Ishikawa (cell line): ENCODE data around the gene EIF3J.

Experiments
- CEBPB ChIP-seq: IDR thresholded peaks from 2 replicates; pipeline ENCODE4 v1.6.1; 2012
- EP300 ChIP-seq: IDR thresholded peaks from 2 replicates; pipeline ENCODE4 v1.6.1; 2012; ENCODE audit warnings: borderline replicate concordance
- NFIC ChIP-seq: IDR thresholded peaks from 2 replicates; pipeline ENCODE4 v1.6.1; 2012
- RAD21 ChIP-seq: IDR thresholded peaks from 2 replicates; pipeline ENCODE4 v1.6.1; 2012; ENCODE audit warnings: low read depth
- YY1 ChIP-seq: IDR thresholded peaks from 2 replicates; pipeline ENCODE4 v1.6.1; 2012; ENCODE audit warnings: low read depth
- TF ChIP-seq, protein P1 (sequence below): IDR thresholded peaks from 2 replicates; pipeline ENCODE4 v1.6.1; 2012; ENCODE audit warnings: low read depth, mild to moderate bottlenecking
- TF ChIP-seq, protein P2 (sequence below): IDR thresholded peaks from 2 replicates; pipeline ENCODE4 v1.6.1; 2012

DNA sequence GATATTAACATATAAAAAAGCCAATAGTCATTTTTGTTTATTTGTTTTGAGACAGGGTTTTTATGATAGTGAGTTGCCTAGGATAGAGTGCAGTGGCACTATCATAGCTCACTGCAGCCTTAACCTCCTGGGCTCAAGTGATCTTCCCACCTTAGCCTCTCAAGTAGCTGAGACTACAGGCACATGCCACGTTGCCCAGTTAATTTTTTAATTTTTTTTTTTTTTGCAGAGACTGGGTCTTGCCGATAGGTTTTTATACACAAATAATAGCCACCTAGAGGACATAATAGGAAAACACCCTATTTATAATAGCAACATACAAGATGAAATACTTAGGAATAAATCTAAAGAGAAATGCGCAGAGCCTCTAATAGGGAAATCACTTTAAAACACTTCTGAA lies 13.3 kb downstream of the EIF3J start:
- TF ChIP-seq, protein P1, sequence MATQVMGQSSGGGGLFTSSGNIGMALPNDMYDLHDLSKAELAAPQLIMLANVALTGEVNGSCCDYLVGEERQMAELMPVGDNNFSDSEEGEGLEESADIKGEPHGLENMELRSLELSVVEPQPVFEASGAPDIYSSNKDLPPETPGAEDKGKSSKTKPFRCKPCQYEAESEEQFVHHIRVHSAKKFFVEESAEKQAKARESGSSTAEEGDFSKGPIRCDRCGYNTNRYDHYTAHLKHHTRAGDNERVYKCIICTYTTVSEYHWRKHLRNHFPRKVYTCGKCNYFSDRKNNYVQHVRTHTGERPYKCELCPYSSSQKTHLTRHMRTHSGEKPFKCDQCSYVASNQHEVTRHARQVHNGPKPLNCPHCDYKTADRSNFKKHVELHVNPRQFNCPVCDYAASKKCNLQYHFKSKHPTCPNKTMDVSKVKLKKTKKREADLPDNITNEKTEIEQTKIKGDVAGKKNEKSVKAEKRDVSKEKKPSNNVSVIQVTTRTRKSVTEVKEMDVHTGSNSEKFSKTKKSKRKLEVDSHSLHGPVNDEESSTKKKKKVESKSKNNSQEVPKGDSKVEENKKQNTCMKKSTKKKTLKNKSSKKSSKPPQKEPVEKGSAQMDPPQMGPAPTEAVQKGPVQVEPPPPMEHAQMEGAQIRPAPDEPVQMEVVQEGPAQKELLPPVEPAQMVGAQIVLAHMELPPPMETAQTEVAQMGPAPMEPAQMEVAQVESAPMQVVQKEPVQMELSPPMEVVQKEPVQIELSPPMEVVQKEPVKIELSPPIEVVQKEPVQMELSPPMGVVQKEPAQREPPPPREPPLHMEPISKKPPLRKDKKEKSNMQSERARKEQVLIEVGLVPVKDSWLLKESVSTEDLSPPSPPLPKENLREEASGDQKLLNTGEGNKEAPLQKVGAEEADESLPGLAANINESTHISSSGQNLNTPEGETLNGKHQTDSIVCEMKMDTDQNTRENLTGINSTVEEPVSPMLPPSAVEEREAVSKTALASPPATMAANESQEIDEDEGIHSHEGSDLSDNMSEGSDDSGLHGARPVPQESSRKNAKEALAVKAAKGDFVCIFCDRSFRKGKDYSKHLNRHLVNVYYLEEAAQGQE = no peak
- TF ChIP-seq NFIC (no peak), CEBPB (no peak), RAD21 (no peak), YY1 (no peak), EP300 (no peak)
- TF ChIP-seq, protein P2, sequence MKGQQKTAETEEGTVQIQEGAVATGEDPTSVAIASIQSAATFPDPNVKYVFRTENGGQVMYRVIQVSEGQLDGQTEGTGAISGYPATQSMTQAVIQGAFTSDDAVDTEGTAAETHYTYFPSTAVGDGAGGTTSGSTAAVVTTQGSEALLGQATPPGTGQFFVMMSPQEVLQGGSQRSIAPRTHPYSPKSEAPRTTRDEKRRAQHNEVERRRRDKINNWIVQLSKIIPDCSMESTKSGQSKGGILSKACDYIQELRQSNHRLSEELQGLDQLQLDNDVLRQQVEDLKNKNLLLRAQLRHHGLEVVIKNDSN = no peak
